NCI-H2107 treated with DMSO at 0.1 percent for 48 hours (cell line): ENCODE measurements around the gene SLC16A3.

Source experiments
- DNase-seq: peaks from one replicate; lab custom pipeline; 2025; ENCODE audit not compliant: unreplicated experiment; lab: John Stamatoyannopoulos, UW

Gene SLC16A3

GRCh38 chr17:82281076-82281475 lies 52.2 kb downstream of the SLC16A3 start:
- no peak for DNase-seq

GRCh38 chr17:82281502-82282238 lies 52.8 kb downstream of the SLC16A3 start:
- DNase-seq: no peak

- DNase-seq: no peak
Observed at GRCh38 chr17:82282239-82283207, 53.7 kb downstream of the SLC16A3 start.

GRCh38 chr17:82283208-82283749 lies 54.4 kb downstream of the SLC16A3 start:
- peak; percentile 22 for DNase-seq

- DNase-seq: no peak
Observed at GRCh38 chr17:82285141-82285540, 56.3 kb downstream of the SLC16A3 start.

- DNase-seq: peak; percentile 59
Observed at GRCh38 chr17:82287013-82287867, 58.4 kb downstream of the SLC16A3 start.

- no peak for DNase-seq
Observed at GRCh38 chr17:82287868-82288801, 59.3 kb downstream of the SLC16A3 start.
